ENCODE data around the gene GAS2L3.

- TF ChIP-seq EZH2 (IDR thresholded peaks at IDR 0.05; ENCODE audit: insufficient read depth, poor library complexity, severe bottlenecking) (no peak), EZH2phosphoT487 (IDR thresholded peaks at IDR 0.05; ENCODE audit: insufficient read depth, low read depth) (no peak)
Measured at GRCh38 chr12:100579844-100580243, 6.4 kb downstream of the GAS2L3 start.
